Aorta (tissue), 5 donors: ENCODE measurements around the gene CALCOCO1. TPM values are rescaled to one million over a fixed set of nuclear protein-coding genes. Genes with fewer than 3 reads are reported as not detected.

Experiments used
- ATAC-seq: fragments of 200-7000 bp; cut with Tn5 transposase; one replicate; pipeline ENCODE4 v1.9.1; 2022; ENCODE audit warnings: moderate library complexity; ENCODE audit not compliant: low FRiP score
- DNase-seq, 2 donors: peaks; one replicate each; pipeline ENCODE4 v3.0.0-alpha.2; 2020
- H3K27ac ChIP-seq, 2 donors: one replicate each; pipeline ENCODE4 v1.5.1; 2013; ENCODE audit warnings: low read length in 2 of 2, mild to moderate bottlenecking in 2 of 2, moderate library complexity in 2 of 2, control low read depth in 1 of 2, inconsistent platforms in 1 of 2, low read depth in 1 of 2
- H3K27me3 ChIP-seq, 2 donors: one replicate each; pipeline ENCODE4 v1.6.1; 2013; ENCODE audit warnings: control low read depth in 1 of 2, low read length in 1 of 2, mild to moderate bottlenecking in 1 of 2, moderate library complexity in 1 of 2; ENCODE audit not compliant: insufficient read depth in 2 of 2, control insufficient read depth in 1 of 2
- H3K36me3 ChIP-seq, 2 donors: one replicate each; pipeline ENCODE4 v1.6.1; 2013; ENCODE audit warnings: control low read depth in 1 of 2, low read length in 1 of 2, mild to moderate bottlenecking in 1 of 2; ENCODE audit not compliant: insufficient read depth in 2 of 2, control insufficient read depth in 1 of 2
- H3K4me1 ChIP-seq, 2 donors: one replicate each; pipeline ENCODE4 v1.6.1; 2013; ENCODE audit warnings: low read length in 2 of 2, control low read depth in 1 of 2, mild to moderate bottlenecking in 1 of 2, moderate library complexity in 1 of 2; ENCODE audit not compliant: insufficient read depth in 2 of 2, control insufficient read depth in 1 of 2
- H3K4me3 ChIP-seq, 2 donors: one replicate each; pipeline ENCODE4 v1.5.1; 2013; ENCODE audit warnings: low read length in 2 of 2, control low read depth in 1 of 2, mild to moderate bottlenecking in 1 of 2
- H3K9me3 ChIP-seq: one replicate; pipeline ENCODE4 v1.6.1; 2013; ENCODE audit warnings: mild to moderate bottlenecking, low read length; ENCODE audit not compliant: control insufficient read depth
- whole genome bisulfite sequencing, 2 donors: extraction: QIAGEN DNeasy Blood & Tissue Kit; methylation state at CpG; one replicate each; pipeline ENCODE4 v1.1.7; 2013; 5-methylcytosine and 5-hydroxymethylcytosine counted together
- intact Hi-C, 2 donors: fragments of 100-400 bp; cut with DNase I; formaldehyde crosslinking; loops; one replicate each; pipeline versions ENCODE4 v1.14.2 to v1.15.0; 2022
- polyA plus RNA-seq, 2 donors: library from polyadenylated mRNA; stranded (reverse); fragments of 200-250 nt; gene quantifications; one replicate each; pipeline ENCODE4 v1.2.3, GENCODE V29; 2013
- total RNA-seq, 2 donors: library from RNA; stranded (reverse); fragmentation: NEBNext Ultra II Directional; extraction: Animal tissue kit (Norgen Biotek cat#: 25700); gene quantifications; one replicate each; pipeline ENCODE4 v1.2.1, GENCODE V29; 2021
- donor health status: healthy with polysubstance abuse.
- donor health status: Bipolar disorder and iron deficiency.
- donor health status: DM: no; HTN: no; CAD: no.
- donor health status: DM: no; HTN: no; CAD: no.
- donor health status: DM: yes; HTN: yes; CAD: no.

The CALCOCO1 gene
- total and polyA plus RNA-seq, 4 donors: 88.5 to 299 (median 250) TPM

DNA sequence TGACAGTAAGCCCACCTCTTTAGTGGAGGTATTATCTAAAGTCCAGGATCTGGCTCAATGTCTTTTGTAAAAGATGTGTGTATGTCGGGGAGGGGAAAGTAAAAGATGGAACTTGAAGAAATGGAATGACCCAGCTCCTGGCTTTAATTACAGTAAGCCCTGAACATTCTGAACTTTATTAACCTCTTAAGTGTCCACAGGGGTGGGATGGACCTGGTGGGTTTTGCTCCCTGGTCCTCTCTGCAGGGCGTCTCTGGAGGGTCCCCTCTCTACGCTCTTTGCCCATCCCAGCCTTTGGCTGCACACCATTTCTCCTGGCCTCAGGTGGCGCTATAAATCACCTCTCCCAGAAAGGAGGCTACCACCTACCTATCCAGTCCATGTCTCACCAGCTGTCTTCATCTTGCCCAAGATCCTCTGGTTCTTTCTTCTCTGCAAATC is 28.2 kb upstream of the CALCOCO1 start:
- ATAC-seq: no peak
- WGBS, 2 donors: 87 to 88% methylated on average over 4 of the region's 4 CpGs
- no peaks in the 10 kb centered on the region for H3K36me3 ChIP-seq
- no peak for DNase-seq
- intact Hi-C loops: no loop called here
- no peak overlapping the region for H3K27ac ChIP-seq
- H3K9me3 ChIP-seq: no peaks in the 10 kb centered on the region
- no peaks in the 10 kb centered on the region for H3K27me3 ChIP-seq
- H3K4me3 ChIP-seq: no peak overlapping the region
- no peaks in the 10 kb centered on the region for H3K4me1 ChIP-seq

DNA sequence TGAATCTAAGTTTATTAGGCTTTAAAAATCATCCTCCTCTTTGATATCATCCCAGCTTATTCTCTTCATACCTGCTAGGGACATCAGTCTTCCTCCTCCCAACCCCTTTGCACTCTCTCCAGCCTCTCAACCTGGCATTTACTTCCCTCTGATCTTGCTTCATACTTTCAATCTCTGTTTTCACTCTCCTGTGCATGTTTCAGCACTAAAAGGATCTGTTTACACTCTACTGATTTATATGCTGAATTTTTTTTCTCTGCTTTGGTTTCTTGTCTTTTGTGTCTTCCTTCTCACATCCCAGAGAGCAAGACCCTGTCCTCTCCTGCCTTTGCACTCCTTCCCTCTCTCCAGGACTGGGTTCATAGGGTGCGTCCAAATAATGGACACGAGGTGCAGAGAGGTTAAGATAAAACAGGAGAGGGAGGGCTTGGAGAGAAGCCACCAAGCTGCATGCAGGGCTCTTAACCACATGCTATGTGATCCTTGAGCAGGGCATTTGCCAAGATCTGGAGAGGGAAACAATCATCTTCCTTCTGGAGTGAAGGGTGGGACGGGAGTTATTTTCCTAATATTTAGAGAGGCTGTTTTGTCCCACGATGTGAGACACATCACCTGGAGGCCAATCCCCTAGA is 27.5 kb upstream of the CALCOCO1 start:
- H3K27me3 ChIP-seq: no peaks in the 10 kb centered on the region
- no peak overlapping the region for H3K27ac ChIP-seq
- H3K9me3 ChIP-seq: no peaks in the 10 kb centered on the region
- no peaks in the 10 kb centered on the region for H3K4me1 ChIP-seq
- no peaks in the 10 kb centered on the region for H3K36me3 ChIP-seq
- H3K4me3 ChIP-seq: no peak overlapping the region
- intact Hi-C loops: no loop called here
- DNase-seq (no peak), ATAC-seq (no peak)
- WGBS, 2 donors: 36 to 37% methylated on average over 4 of the region's 4 CpGs

DNA sequence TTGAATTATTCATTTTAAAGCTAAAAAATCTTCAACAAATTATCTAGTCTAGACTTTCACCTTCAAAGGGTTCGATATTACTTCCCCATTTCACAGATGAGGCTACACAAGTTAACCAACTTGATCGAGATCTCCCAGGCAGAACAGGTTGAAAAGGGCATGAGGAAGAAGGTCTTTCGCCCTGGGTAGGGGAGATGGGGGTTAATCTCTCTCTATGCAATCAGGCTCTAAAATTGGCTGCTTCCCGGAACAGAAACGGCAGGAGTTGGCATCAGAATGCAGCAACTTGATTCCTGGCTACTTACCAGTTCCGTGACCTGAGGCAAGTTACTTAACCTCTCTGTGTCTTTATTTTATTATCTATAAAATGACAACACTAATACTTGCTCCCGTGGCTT is 26.9 kb upstream of the CALCOCO1 start:
- H3K27ac ChIP-seq: no peak overlapping the region
- no peaks in the 10 kb centered on the region for H3K27me3 ChIP-seq
- H3K9me3 ChIP-seq: no peaks in the 10 kb centered on the region
- no peak overlapping the region for H3K4me3 ChIP-seq
- H3K4me1 ChIP-seq: no peaks in the 10 kb centered on the region
- ATAC-seq (no peak), DNase-seq (no peak)
- no peaks in the 10 kb centered on the region for H3K36me3 ChIP-seq
- 44 to 45% methylated on average over 7 of the region's 7 CpGs for WGBS, 2 donors
- intact Hi-C loops: no loop called here

GRCh38 chr12:53752621-53753020 is 25.4 kb upstream of the CALCOCO1 start:
- H3K36me3 ChIP-seq: no peaks in the 10 kb centered on the region
- no peaks in the 10 kb centered on the region for H3K27me3 ChIP-seq
- ATAC-seq: no peak
- no peaks in the 10 kb centered on the region for H3K9me3 ChIP-seq
- intact Hi-C loops: no loop called here
- no peak for DNase-seq
- 86% methylated on average over 3 of the region's 3 CpGs for WGBS, 2 donors
- H3K4me1 ChIP-seq: no peaks in the 10 kb centered on the region
- H3K27ac ChIP-seq: no peak overlapping the region
- no peak overlapping the region for H3K4me3 ChIP-seq

DNA sequence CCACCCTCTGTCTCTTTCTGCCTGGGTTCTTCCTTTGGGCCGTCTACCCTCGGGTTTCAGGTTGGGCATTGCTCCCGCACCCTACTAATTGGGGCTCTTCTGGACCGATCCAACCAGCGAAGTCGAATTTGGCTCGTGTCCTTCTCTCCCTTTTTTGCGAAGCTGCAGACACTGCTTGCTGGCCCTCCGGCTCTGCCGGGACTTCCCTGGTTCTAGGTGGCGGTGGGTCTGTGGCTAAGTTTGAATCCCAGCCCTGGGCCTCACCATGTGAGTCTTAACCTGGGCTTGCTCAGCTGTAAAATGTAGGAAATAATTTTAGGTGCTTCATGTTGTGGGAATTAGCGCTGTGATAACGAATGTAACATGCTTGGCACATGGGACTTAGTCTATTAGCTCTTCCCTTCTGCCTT is 24.9 kb upstream of the CALCOCO1 start:
- peak; percentile 12 for ATAC-seq
- intact Hi-C loops: no loop called here
- no peaks in the 10 kb centered on the region for H3K27me3 ChIP-seq
- no peak for DNase-seq
- H3K4me1 ChIP-seq: no peaks in the 10 kb centered on the region
- H3K9me3 ChIP-seq: no peaks in the 10 kb centered on the region
- no peak overlapping the region for H3K27ac ChIP-seq
- peak overlapping the region in 1 of 2 donors; percentile 43 for H3K4me3 ChIP-seq
- H3K36me3 ChIP-seq: no peaks in the 10 kb centered on the region
- WGBS, 2 donors: 31 to 33% methylated on average over 13 of the region's 13 CpGs

GRCh38 chr12:53751336-53752191 is 24.3 kb upstream of the CALCOCO1 start, which contains the start of gene CISTR:
Gene CISTR (minus strand): TSS chr12:53751979.
- WGBS, 2 donors: 1% methylated on average over 65 to 76 of the region's 76 CpGs
- Histone ChIP-seq H3K36me3 (no peaks in the 10 kb centered on the region), H3K9me3 (no peaks in the 10 kb centered on the region), H3K4me3 (peak within 1 kb of the TSS; percentile 27 to 43), H3K27me3 (no peaks in the 10 kb centered on the region), H3K4me1 (no peaks in the 10 kb centered on the region), H3K27ac (no peak within 1 kb of the TSS)
- intact Hi-C loops: no loop called here
- ATAC-seq (peak; percentile 10), DNase-seq (no peak)

- H3K27ac ChIP-seq: no peak overlapping the region
- WGBS, 2 donors: 1 to 2% methylated on average over 34 to 36 of the region's 36 CpGs
- H3K9me3 ChIP-seq: no peaks in the 10 kb centered on the region
- no peak for DNase-seq
- H3K27me3 ChIP-seq: no peaks in the 10 kb centered on the region
- intact Hi-C loops: no loop called here
- H3K4me3 ChIP-seq: peak overlapping the region; percentile 27 to 43
- H3K36me3 ChIP-seq: no peaks in the 10 kb centered on the region
- no peaks in the 10 kb centered on the region for H3K4me1 ChIP-seq
- ATAC-seq: peak; percentile 38
These were observed 23.6 kb upstream of the CALCOCO1 start for GRCh38 chr12:53750812-53751335.

DNA sequence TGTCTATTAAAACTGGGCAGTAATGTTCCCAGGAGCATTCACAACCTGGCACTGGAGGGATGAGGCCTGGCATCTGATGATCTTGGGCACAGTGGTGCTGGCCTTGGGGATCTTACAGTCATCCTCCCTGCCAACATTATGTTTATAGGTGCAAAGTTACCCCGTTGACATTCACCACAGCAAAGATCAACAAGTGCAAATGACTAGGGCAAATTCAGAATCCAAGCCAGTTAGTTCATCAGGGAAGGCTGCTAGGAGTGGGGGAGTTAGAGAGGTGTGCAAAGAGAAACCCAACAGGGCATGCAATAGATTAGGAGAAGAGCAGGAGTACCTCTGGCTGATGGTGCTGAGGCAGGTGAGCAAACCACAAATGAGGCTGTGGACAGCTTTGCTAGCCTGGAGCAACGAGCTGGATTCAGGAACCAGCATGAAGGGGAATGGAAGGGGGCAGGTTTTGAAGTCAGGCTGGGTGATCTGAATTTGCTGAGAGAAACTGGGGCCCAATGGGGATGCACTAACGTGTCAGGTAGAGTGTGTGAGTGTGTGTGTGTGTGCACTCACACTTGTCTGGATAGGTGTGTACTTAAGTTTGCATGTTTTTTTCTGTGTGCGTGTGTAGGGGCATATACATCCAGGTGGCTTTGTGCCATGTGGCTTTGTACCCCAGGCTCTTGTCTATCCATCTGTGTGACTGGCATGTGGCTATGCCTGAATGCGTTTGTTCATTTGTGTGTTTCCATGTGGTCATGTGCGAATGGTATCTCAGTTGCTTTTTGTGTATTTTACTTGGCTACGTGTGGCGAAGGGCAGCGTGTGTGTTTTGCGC is 22.9 kb upstream of the CALCOCO1 start:
- Histone ChIP-seq H3K27ac (no peak overlapping the region), H3K4me3 (no peak overlapping the region), H3K4me1 (no peaks in the 10 kb centered on the region), H3K27me3 (no peaks in the 10 kb centered on the region), H3K9me3 (no peaks in the 10 kb centered on the region), H3K36me3 (no peaks in the 10 kb centered on the region)
- WGBS, 2 donors: 29 to 30% methylated on average over 10 of the region's 10 CpGs
- intact Hi-C loops: no loop called here
- ATAC-seq (no peak), DNase-seq (no peak)
